Lower leg skin (tissue), 3 donors: Measurements from ENCODE around the gene IFT43.

Experiments
- CTCF ChIP-seq, 3 donors: fragments of 450-650 bp; IDR thresholded peaks; one replicate each; pipeline ENCODE4 v1.5.1; 2016; ENCODE audit warnings: antibody characterized with exemption in 3 of 3, mild to moderate bottlenecking in 3 of 3, moderate library complexity in 2 of 3
- POLR2A ChIP-seq, 2 donors: fragments of 450-650 bp; IDR thresholded peaks; one replicate each; pipeline ENCODE4 v1.6.1; 2016 to 2017; ENCODE audit warnings: antibody characterized with exemption in 2 of 2, mild to moderate bottlenecking in 1 of 2, moderate library complexity in 1 of 2

GRCh38 chr14:76086636-76087035 is 101.1 kb downstream of the IFT43 start:
- TF ChIP-seq CTCF (IDR thresholded peaks at IDR 0.05) = no peak
- no peak for TF ChIP-seq POLR2A (IDR thresholded peaks at IDR 0.05)
